Measurements from ENCODE around the gene OGFOD2. TPM values are rescaled to one million over a fixed set of nuclear protein-coding genes. Genes with fewer than 3 reads are reported as not detected.

OGFOD2 gene
- total RNA-seq, 5 donors from 2014 or later (not counting 1 experiment from before 2014, with no cell fraction given): 17.4 to 45.3 (median 43.7) TPM

- Histone ChIP-seq H3K9me3 (no peaks in the 10 kb centered on the region), H3K27ac (ENCODE audit: low read length) (no peak overlapping the region), H3K27me3 (replicated peaks in 1 of 2; ENCODE audit: control insufficient read depth in 2 of 2, extremely low read depth in 1 of 2, insufficient read depth in 2 of 2, low read length in 1 of 2) (no peaks in the 10 kb centered on the region), H3K36me3 (ENCODE audit: control insufficient read depth in 2 of 2, extremely low read depth in 1 of 2, insufficient read depth in 1 of 2, low read length in 1 of 2) (peaks cover 0 to 2% of the 10 kb centered on the region in 2 donors), H3K4me1 (ENCODE audit: control insufficient read depth in 1 of 2, extremely low read depth in 1 of 2, insufficient read depth in 2 of 2, low read length in 2 of 2) (peaks cover 0 to 21% of the 10 kb centered on the region in 2 experiments), H3K4me3 (ENCODE audit: control insufficient read depth in 1 of 2, extremely low read depth in 1 of 2, low read length in 1 of 2) (no peak overlapping the region)
- Mint-ChIP-seq H3K36me3 (no peaks in the 10 kb centered on the region), H3K27me3 (no peaks in the 10 kb centered on the region), H3K9me3 (no peaks in the 10 kb centered on the region), H3K27ac (peak overlapping the region in 1 of 2 donors; percentile 39), H3K4me1 (peaks cover 4 to 12% (median 10%) of the 10 kb centered on the region in 3 donors), H3K4me3 (peak overlapping the region; percentile 67 to 71 (median 67))
- DNase-seq (no peak), ATAC-seq (replicated peaks in 1 of 4) (no peak)
- 96% methylated on average over 16 of the region's 19 CpGs for WGBS (ENCODE audit: insufficient coverage)
- ChIA-PET CTCF (interaction anchor here in 1 of 2 donors (0.6 kb wide), 1 partner anchor 277 kb away, joined by 7 read pairs; no protein-coding TSS in a partner anchor), POLR2A (interaction anchor here in 1 of 2 donors (0.7 kb wide), 1 partner anchor 123 kb away, joined by 4 read pairs; no protein-coding TSS in a partner anchor)
Observed at GRCh38 chr12:122964439-122965257, 10.4 kb upstream of the OGFOD2 start.

- CTCF ChIA-PET: interaction anchor here in 1 of 2 donors (0.6 kb wide), 1 partner anchor 276 kb away, joined by 7 read pairs; no protein-coding TSS in a partner anchor
- H3K36me3 Mint-ChIP-seq: no peaks in the 10 kb centered on the region
- Histone ChIP-seq H3K36me3 (ENCODE audit: control insufficient read depth in 2 of 2, extremely low read depth in 1 of 2, insufficient read depth in 1 of 2, low read length in 1 of 2) (no peaks in the 10 kb centered on the region), H3K27ac (ENCODE audit: low read length) (no peak overlapping the region), H3K4me1 (ENCODE audit: control insufficient read depth in 1 of 2, extremely low read depth in 1 of 2, insufficient read depth in 2 of 2, low read length in 2 of 2) (peaks cover 0 to 21% of the 10 kb centered on the region in 2 experiments), H3K9me3 (no peaks in the 10 kb centered on the region), H3K4me3 (ENCODE audit: control insufficient read depth in 1 of 2, extremely low read depth in 1 of 2, low read length in 1 of 2) (no peak overlapping the region), H3K27me3 (replicated peaks in 1 of 2; ENCODE audit: control insufficient read depth in 2 of 2, extremely low read depth in 1 of 2, insufficient read depth in 2 of 2, low read length in 1 of 2) (no peaks in the 10 kb centered on the region)
- peaks cover 4 to 12% (median 10%) of the 10 kb centered on the region in 3 donors for H3K4me1 Mint-ChIP-seq
- H3K27ac Mint-ChIP-seq: no peak overlapping the region
- no peaks in the 10 kb centered on the region for H3K9me3 Mint-ChIP-seq
- POLR2A ChIA-PET: no interaction called here
- no peak for ATAC-seq (replicated peaks in 1 of 4)
- no peak for DNase-seq
- H3K27me3 Mint-ChIP-seq: no peaks in the 10 kb centered on the region
- peak overlapping the region in 2 of 3 donors; percentile 4 to 71 for H3K4me3 Mint-ChIP-seq
- 92% methylated on average over 9 of the region's 12 CpGs for WGBS (ENCODE audit: insufficient coverage)
Observed at GRCh38 chr12:122965321-122965751, 9.7 kb upstream of the OGFOD2 start.

GRCh38 chr12:122965851-122966742 is 8.9 kb upstream of the OGFOD2 start, which contains the start of gene ABCB9:
Gene ABCB9, minus strand, starts transcription at chr12:122966463. Its CDS starts 6,228 bp downstream, at chr12:122960235.
- H3K4me1 Mint-ChIP-seq: peaks cover 4 to 12% (median 10%) of the 10 kb centered on the region in 3 donors
- 4% methylated on average over 43 of the region's 55 CpGs for WGBS (ENCODE audit: insufficient coverage)

DNA sequence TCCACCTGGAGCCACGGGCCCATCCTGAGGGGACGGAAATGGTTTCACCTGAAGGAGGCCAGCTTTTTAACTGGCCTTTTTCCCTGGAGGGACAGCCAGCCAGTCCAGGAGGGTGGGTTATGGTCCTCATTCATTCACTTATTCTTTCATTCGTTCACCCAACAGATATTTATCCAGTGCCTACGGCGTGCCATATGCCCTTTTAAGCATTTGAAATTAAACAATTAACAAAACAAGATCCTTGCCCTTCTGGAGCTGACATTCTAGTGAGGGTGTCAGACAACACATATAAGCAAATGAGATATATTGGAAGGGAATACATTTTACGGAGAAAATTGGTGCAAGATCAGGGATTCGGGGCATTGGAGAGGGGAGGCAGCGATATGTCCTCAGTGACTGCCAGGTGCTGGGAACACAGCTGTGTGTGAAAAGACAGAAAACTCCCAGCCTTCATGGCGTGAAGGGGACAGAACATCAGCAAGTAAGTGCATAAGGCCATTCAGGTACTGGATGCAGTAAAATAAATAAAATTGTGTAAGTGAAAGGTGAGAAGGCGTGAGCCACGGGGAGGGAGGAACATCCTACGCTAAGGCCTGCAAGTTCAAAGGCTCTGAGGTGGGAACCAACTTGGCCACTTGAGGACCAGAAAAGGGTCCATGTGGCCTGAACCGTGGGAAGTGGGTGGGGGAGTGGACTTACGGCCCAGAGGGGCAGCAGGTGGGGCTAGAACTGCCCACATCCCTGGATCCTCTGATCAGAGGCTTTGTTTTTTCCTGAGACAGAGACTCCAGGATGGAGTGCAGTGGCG is 8.1 kb upstream of the OGFOD2 start:
- Mint-ChIP-seq H3K4me1 (peaks cover 4 to 12% (median 10%) of the 10 kb centered on the region in 3 donors), H3K4me3 (peak overlapping the region; percentile 0 to 71 (median 51)), H3K9me3 (no peaks in the 10 kb centered on the region), H3K27ac (peak overlapping the region; percentile 78 to 86), H3K27me3 (no peaks in the 10 kb centered on the region), H3K36me3 (no peaks in the 10 kb centered on the region)
- peak overlapping the region; percentile 44 for H3K27ac ChIP-seq (ENCODE audit: low read length)
- 79% methylated on average over 10 of the region's 15 CpGs for WGBS (ENCODE audit: insufficient coverage)
- ChIA-PET POLR2A (interaction anchor here (0.5 to 0.6 kb wide), 3 partner anchors 77 to 477 kb away, joined by 3 to 4 read pairs (median 3); no protein-coding TSS in a partner anchor), CTCF (interaction anchor here (0.7 to 1.1 kb wide), 4 partner anchors 7 to 106 kb away, joined by 3 to 5 read pairs (median 4); no protein-coding TSS in a partner anchor)
- DNase-seq (no peak), ATAC-seq (replicated peaks in 1 of 4) (no peak)
- H3K9me3 ChIP-seq: no peaks in the 10 kb centered on the region
- peaks cover 0 to 21% of the 10 kb centered on the region in 2 experiments for H3K4me1 ChIP-seq (ENCODE audit: control insufficient read depth in 1 of 2, extremely low read depth in 1 of 2, insufficient read depth in 2 of 2, low read length in 2 of 2)
- no peaks in the 10 kb centered on the region for H3K36me3 ChIP-seq (ENCODE audit: control insufficient read depth in 2 of 2, extremely low read depth in 1 of 2, insufficient read depth in 1 of 2, low read length in 1 of 2)
- H3K27me3 ChIP-seq (replicated peaks in 1 of 2; ENCODE audit: control insufficient read depth in 2 of 2, extremely low read depth in 1 of 2, insufficient read depth in 2 of 2, low read length in 1 of 2): no peaks in the 10 kb centered on the region
- H3K4me3 ChIP-seq (ENCODE audit: control insufficient read depth in 1 of 2, extremely low read depth in 1 of 2, low read length in 1 of 2): peak overlapping the region in 1 of 2 donors; percentile 18

More at GRCh38 chr12:122965851-122966742, 8.9 kb upstream of the OGFOD2 start, which contains the start of gene ABCB9:
- Mint-ChIP-seq H3K4me3 (peak within 1 kb of the TSS; percentile 65 to 71 (median 70)), H3K9me3 (no peaks in the 10 kb centered on the region), H3K27ac (peak within 1 kb of the TSS; percentile 78 to 86), H3K36me3 (no peaks in the 10 kb centered on the region), H3K27me3 (no peaks in the 10 kb centered on the region)
- ChIA-PET POLR2A (interaction anchor here (0.5 to 0.6 kb wide), 6 partner anchors 33 to 477 kb away, joined by 3 to 8 read pairs (median 4); no protein-coding TSS in a partner anchor), CTCF (interaction anchor here (0.6 to 1.1 kb wide), 5 partner anchors 8 to 1974 kb away, joined by 3 to 5 read pairs (median 4); no protein-coding TSS in a partner anchor)
- H3K36me3 ChIP-seq (ENCODE audit: control insufficient read depth in 2 of 2, extremely low read depth in 1 of 2, insufficient read depth in 1 of 2, low read length in 1 of 2): no peaks in the 10 kb centered on the region
- ATAC-seq (replicated peaks in 1 of 4) (peak; percentile 94 to 98 (median 96)), DNase-seq (peak; percentile 81 to 96 (median 91))
- H3K9me3 ChIP-seq: no peaks in the 10 kb centered on the region
- no peaks in the 10 kb centered on the region for H3K27me3 ChIP-seq (replicated peaks in 1 of 2; ENCODE audit: control insufficient read depth in 2 of 2, extremely low read depth in 1 of 2, insufficient read depth in 2 of 2, low read length in 1 of 2)
- H3K27ac ChIP-seq (ENCODE audit: low read length): peak within 1 kb of the TSS; percentile 44
- H3K4me1 ChIP-seq (ENCODE audit: control insufficient read depth in 1 of 2, extremely low read depth in 1 of 2, insufficient read depth in 2 of 2, low read length in 2 of 2): peaks cover 0 to 21% of the 10 kb centered on the region in 2 experiments
- H3K4me3 ChIP-seq (ENCODE audit: control insufficient read depth in 1 of 2, extremely low read depth in 1 of 2, low read length in 1 of 2): peak within 1 kb of the TSS; percentile 46 to 74

GRCh38 chr12:122968104-122968503 is 6.9 kb upstream of the OGFOD2 start:
- no peaks in the 10 kb centered on the region for H3K36me3 ChIP-seq (ENCODE audit: control insufficient read depth in 2 of 2, extremely low read depth in 1 of 2, insufficient read depth in 1 of 2, low read length in 1 of 2)
- H3K27me3 ChIP-seq (replicated peaks in 1 of 2; ENCODE audit: control insufficient read depth in 2 of 2, extremely low read depth in 1 of 2, insufficient read depth in 2 of 2, low read length in 1 of 2): no peaks in the 10 kb centered on the region
- ATAC-seq (replicated peaks in 1 of 4): no peak
- Mint-ChIP-seq H3K27ac (peak overlapping the region; percentile 21 to 75), H3K36me3 (no peaks in the 10 kb centered on the region), H3K9me3 (no peaks in the 10 kb centered on the region), H3K4me1 (peaks cover 4 to 13% (median 12%) of the 10 kb centered on the region in 3 donors), H3K27me3 (no peaks in the 10 kb centered on the region), H3K4me3 (no peak overlapping the region)
- H3K27ac ChIP-seq (ENCODE audit: low read length): no peak overlapping the region
- 100% methylated on average over 1 of the region's 2 CpGs for WGBS (ENCODE audit: insufficient coverage)
- H3K9me3 ChIP-seq: no peaks in the 10 kb centered on the region
- ChIA-PET POLR2A (interaction anchor here in 1 of 2 donors (0.6 kb wide), 1 partner anchor 1294 kb away, joined by 10 read pairs; no protein-coding TSS in a partner anchor), CTCF (no interaction called here)
- no peak for DNase-seq
- H3K4me1 ChIP-seq (ENCODE audit: control insufficient read depth in 1 of 2, extremely low read depth in 1 of 2, insufficient read depth in 2 of 2, low read length in 2 of 2): peaks cover 0 to 21% of the 10 kb centered on the region in 2 experiments
- H3K4me3 ChIP-seq (ENCODE audit: control insufficient read depth in 1 of 2, extremely low read depth in 1 of 2, low read length in 1 of 2): no peak overlapping the region
